H1 (cell line): ENCODE measurements around the gene HS3ST3B1. TPM values are rescaled to one million over a fixed set of nuclear protein-coding genes. Genes with fewer than 3 reads are reported as not detected.
A peak's percentile ranks its signal among the peaks of the same experiment; 100 is the strongest.

Source experiments
- CHD2 ChIP-seq: IDR thresholded peaks from 2 replicates; pipeline ENCODE4 v1.6.1; 2012; ENCODE audit warnings: low read length, improper control_type of control experiment
- EZH2 ChIP-seq: fragments of 200-600 bp; sonication (generic); IDR thresholded peaks from 2 replicates; pipeline ENCODE4 v1.7.1; 2012; ENCODE audit warnings: low read depth, mild to moderate bottlenecking, moderate library complexity, low read length, inconsistent platforms; ENCODE audit not compliant: severe bottlenecking
- POU5F1 ChIP-seq: IDR thresholded peaks from 2 replicates; pipeline ENCODE4 v1.6.1; 2011; ENCODE audit warnings: low read depth, mild to moderate bottlenecking, low read length, moderate library complexity
- polyA plus RNA-seq, 7 experiments: library from polyadenylated mRNA; depleted of rRNA in 3 of 7; stranded (reverse) in 5 of 7; unstranded in 2 of 7; fragments of >200 nt in 5 of 7; fragments of 200-250 nt in 2 of 7; gene quantifications; 1 replicate in 5 of 7; 2 replicates in 1 of 7; 4 replicates in 1 of 7; pipeline versions ENCODE4 v1.2.1 to v1.2.3, GENCODE V29; 2011 to 2013; ENCODE audit warnings: missing spikeins in 2 of 7, mixed read lengths in 2 of 7
- total RNA-seq: library from RNA; stranded (reverse); fragmentation: NEBNext Ultra II Directional; extraction: Animal tissue kit (Norgen Biotek cat#: 25700); gene quantifications from 2 replicates; pipeline ENCODE4 v1.2.1, GENCODE V29; 2021
- TF ChIP-seq, protein P1 (sequence below): IDR thresholded peaks from 2 replicates; pipeline ENCODE4 v1.6.1; 2012; ENCODE audit warnings: inconsistent platforms

The HS3ST3B1 gene
- total and polyA plus RNA-seq, 2 of the 8 experiments (the other 6 are each of a cell fraction or from before 2014, with no cell fraction given), result 4.7 to 14.4 TPM

DNA sequence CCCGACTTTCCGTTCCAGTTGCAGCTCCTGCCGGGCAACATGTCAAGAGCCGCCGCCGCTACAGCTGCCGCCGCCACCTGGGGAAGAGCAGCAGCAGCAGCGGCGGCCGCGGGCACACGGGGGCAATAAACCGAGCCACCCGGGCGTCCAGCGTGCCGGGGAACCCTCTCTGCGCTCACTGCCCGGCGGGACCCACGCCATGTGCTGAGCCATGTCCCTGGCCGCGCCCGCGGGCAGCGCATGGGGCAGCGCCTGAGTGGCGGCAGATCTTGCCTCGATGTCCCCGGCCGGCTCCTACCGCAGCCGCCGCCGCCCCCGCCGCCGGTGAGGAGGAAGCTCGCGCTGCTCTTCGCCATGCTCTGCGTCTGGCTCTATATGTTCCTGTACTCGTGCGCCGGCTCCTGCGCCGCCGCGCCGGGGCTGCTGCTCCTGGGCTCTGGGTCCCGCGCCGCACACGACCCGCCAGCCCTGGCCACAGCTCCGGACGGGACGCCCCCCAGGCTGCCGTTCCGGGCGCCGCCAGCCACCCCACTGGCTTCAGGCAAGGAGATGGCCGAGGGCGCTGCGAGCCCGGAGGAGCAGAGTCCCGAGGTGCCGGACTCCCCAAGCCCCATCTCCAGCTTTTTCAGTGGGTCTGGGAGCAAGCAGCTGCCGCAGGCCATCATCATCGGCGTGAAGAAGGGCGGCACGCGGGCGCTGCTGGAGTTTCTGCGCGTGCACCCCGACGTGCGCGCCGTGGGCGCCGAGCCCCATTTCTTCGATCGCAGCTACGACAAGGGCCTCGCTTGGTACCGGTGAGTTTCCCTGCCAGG lies 604 bp downstream of the HS3ST3B1 start (continued):
- TF ChIP-seq POU5F1, result no peak
- peak; percentile 13 for TF ChIP-seq EZH2
- TF ChIP-seq, protein P1, sequence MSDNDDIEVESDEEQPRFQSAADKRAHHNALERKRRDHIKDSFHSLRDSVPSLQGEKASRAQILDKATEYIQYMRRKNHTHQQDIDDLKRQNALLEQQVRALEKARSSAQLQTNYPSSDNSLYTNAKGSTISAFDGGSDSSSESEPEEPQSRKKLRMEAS, result peak; percentile 70; the same call in 1 of the 2 replicates
- TF ChIP-seq CHD2, result no peak
- TF ChIP-seq, all 59 proteins: peak for 6
